Islet precursor cell (in vitro differentiated cells): ENCODE results near the gene RGS12.

Experiments
- DNase-seq: peaks from one replicate; pipeline ENCODE4 v3.0.0-alpha.2; 2018

RGS12 gene

DNA sequence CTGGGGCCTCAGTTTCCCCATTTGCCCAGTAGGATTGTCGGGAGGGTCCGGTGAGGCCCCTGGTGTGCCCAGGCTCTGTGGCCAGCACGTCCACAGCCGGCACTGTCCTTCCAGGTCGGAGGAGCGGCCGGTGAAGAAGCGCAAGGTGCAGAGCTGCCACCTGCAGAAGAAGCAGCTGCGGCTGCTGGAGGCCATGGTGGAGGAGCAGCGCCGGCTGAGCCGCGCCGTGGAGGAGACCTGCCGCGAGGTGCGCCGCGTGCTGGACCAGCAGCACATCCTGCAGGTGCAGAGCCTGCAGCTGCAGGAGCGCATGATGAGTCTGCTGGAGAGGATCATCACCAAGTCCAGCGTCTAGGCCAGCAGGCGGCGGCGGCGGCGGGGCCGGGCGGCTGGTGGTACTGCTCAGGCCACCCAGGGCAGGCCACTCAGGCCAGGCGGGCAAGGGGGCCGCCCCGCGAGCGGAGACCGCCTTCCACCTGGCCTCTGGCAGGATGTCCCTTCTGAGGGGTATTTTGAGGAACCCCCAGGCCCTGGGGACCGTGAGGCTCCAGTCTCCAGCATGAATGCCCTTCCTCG, 37.1 kb upstream of the RGS12 start:
- peak; percentile 44 for DNase-seq

DNA sequence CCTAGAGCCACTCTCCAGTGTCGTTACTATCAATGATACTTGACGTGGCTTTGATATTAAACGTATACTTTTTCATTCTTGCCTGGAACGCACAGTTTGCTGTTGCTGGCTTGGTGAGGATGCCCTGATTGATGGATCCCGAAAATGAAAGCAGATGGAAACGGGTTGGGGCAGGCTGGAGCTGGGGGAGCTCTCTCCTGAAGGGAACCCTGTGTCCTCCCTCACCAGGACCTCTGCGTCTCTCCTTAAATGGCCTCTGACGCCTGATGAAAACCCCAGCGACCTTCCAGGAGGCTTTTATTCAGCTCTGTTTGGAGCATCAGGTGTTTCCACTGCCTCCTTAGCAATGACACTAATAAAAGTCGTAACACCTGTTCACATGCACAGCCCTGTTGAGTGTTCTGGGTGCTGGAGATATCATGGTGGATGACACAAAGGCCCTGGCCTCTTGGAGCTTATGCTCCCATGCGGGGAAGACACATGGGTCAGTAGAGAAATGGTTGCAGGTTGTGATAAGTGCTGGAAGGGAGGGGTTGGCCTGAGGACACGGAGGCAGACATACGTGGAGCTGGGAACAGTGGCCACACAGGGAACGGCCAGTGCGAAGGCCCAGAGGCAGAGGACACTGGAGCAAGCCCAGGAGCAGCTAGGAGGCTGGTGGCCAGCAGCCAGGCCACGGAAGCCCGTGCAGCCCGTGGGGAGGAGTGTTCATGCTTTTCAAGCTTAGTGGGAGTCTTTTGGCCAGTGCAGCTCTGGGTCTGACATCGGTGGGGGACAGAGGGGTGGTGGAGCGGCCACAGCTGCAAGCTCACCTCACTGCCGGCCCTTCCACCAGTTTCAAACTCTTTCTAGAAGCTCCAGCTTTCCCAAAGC, 36.4 kb upstream of the RGS12 start:
- peak; percentile 39 for DNase-seq

GRCh38 chr4:3257103-3257555, 35.7 kb upstream of the RGS12 start:
- DNase-seq, result peak; percentile 44

- DNase-seq, result peak; percentile 52
Observed at GRCh38 chr4:3257556-3258482, 35.0 kb upstream of the RGS12 start.

DNA sequence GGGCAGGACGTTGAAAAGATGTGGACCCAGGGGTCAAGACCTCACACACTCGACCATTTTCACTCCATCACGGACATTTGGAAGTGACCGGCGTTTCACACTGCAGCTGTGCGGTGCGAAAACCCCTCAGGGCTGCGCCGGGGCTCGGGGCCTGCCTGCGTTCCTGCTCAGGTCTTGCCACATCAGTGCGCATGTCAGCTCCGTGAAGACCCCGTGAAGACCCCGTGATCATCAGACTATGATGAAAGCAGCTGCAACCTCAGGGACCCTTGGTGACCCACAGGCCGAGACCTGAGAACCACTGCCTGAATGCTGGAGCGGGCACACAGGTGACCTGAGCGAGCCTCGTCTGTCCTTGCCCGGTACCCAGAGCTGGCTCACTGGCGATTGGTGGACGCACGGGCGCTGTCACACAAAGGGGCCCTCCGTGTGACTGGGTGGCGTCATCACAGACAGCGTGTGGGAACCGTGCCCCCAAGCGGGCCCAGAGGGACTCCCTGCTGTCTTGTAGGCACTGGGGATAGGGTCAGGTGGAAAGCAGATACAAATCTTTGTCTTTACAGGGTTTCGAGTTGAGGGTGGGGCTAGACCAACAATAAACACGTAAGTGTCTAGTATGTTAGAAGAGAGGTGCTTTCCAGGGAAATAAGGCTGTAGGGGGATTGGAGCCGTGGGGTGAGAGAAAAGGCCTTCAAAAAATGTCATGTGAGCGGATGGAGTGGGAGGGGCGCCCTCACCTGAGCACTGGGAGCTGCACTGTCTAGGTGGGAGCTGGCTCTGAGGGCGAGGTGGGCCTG, 31.2 kb upstream of the RGS12 start:
- no peak for DNase-seq

DNA sequence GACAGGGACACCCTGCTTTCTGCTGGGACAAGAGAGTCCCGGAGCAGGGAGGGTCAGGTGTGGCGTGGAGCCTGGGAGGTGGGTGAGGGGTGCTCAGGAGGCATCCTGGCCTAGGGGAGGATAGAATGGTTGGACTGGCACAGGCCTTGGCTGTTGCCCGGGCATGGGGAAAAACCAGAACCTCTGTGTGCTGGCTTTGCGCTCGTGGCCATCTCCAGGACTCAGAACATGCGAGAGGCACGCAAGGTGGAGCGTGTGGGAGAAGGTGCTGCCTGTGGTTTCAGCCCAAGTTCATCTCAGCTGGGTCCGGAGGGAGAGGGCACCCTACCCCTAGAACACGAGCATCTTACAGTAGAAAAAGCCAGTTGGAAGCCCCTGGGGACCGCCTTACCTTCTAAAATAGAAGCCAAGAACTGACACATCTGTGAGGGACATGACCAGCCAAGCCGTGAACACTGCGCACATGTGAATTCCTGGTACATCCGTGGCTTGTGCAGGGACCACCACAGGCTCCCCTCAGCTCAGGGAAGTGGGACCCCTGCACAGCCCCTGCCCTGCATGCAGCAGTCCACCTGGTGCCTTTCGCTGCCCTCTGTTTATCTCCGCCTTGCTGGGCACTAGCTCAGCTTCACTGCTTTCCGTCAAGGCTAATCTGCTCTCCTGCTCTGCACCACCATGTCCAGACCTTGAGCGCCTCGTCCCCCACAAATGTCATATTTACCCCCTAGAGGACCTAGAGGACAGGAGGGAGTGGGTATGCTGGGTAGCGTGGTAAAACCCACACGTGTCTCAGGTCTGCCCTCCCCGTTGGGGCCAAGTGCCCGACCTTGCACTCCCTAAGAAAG, 30.4 kb upstream of the RGS12 start:
- DNase-seq, result peak; percentile 50

DNA sequence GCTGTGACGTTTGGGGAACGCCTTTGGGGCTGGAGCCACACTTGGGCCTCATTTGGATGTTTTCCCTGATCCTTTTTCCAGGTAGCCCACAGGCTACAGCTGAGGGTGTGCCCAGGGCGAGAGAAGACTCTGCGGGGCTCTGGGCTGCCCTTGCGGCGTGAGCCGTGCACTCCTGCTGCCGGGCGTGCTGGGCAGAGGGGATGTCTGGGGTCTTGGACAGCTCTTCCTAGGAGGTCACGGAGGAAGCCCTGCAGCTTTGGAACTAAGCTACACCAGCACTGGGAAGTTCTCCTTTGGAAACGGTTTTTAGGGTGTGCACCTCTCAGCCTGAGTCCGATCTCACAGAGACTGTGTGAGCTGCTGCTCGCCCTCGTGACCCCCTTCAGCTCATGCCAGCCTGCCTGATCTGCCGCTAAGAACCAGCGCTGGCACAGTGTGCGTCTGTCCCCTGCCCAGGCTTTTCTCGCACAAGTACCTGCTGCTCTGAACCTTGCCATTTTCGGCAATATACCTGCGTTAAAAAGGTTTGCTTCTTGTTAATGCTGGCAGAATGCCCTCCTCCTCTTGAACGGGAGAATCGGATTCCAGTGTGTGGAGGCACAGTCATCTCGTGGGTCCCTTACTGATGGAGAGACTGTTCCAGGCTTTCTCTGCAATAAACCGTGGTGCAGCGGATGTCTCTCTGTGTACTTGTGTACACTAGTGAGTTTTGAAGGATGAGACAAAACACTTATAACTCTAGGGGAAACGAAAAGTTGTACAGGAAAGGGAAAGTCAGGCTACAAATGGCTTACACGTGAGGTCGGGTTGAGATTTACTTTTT, 29.6 kb upstream of the RGS12 start:
- DNase-seq, result no peak

DNA sequence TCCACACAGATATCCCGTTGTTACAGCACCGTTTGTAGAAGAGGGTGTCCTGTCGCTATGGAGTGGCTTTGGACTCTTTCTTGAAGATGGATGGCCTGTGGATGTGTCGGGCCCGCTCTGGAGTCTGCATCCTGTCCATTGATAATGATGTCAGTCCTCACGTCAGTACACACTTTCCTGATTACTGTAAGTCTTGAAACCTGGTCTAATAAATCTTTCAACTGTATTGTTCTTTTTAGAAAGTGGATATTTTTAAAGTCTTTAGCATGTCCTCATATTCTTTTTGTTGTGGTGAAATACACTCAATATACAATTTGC, 29.0 kb upstream of the RGS12 start:
- no peak for DNase-seq

DNA sequence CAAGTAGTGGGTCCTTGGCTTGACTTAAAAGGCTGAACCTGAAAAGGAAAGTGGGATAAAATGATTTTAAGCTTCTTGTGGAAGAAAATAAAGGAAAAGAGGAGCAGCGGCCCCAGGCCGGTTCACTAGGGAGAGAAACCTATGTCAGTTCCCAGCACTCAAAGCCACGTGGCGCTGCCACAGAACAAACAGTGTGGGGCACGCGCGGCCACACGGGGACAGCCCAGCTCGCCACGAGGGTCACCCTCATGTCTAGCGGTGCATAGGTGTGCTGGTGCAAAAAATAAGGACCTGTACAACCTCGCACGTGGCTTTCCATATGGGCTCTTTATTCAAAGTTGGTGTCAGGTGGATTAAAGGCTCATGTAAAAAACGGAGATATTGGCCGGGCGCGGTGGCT, 26.7 kb upstream of the RGS12 start:
- no peak for DNase-seq

DNA sequence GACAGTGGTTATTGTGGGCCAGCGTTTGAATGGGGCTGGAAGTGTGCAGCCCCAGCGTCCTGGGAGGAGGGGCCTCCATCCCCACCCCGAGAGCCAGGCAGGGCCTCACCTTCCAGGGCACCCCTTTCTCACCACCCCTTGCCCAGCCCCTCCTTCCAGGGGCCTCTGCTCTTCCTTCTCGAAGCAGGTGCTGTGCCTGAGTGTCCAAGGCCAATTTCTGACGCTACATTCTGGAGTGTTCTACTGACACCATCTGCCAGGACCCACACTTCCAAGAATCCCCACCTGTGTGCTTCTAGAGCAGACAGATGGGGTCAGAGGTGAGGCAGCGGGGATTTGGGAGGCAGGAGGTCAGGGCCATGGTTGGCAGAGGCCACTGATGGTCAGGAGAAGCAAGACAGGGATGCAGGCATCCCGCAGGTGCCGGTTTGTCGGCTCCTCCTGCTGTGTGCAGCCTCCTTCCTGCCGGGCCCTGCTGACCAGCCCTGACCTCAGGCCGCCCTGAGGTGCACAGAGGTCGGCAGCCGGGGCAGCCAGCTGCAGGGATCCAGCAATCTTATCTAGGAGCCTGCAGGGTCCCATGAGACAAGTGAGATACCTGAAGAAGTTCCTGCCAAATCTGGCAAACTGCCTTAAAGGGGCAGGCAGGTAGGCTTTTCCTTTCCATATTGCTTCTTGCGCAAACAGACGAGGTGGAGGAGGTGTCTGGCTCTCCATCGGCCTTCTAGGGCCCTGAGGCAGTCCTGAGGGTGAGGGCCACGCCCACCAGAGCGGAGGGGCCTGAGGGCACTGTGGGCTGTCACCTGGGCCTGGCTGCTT, 25.0 kb upstream of the RGS12 start:
- peak; percentile 67 for DNase-seq

DNA sequence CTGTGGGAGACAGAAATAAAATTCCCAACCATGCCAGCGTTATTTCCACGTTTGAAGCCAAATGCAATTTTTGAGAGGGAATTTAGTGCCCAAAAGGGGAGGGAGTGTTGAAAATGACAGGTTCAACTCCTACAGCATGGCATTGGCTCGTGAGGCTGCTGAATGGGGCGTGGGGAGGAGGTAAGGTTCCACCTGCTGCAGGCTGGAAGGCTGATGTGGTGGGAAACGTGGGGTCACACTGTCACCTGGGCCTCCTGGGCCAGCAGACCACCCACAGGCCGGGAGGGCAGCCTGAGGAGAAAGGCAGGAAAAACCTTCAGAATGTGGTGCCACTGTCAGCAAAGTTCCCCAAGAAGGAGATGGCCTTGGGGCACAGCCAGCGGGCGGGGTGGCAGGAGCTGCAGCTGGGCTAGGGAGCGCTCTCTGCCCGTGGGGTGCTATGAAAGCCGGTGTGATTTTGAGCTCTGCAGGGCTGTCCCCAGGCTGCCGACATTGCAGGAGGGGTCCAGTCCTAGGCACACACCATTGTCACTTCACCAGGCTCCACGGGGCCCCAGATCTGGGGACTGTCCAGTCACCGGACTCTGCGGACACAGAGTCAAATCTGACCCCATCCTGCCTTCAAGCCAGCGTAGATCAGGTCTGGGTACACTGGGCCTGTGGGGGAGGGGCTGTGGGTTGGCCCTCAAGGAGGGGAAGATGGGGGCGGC, 24.3 kb upstream of the RGS12 start:
- DNase-seq, result no peak

DNA sequence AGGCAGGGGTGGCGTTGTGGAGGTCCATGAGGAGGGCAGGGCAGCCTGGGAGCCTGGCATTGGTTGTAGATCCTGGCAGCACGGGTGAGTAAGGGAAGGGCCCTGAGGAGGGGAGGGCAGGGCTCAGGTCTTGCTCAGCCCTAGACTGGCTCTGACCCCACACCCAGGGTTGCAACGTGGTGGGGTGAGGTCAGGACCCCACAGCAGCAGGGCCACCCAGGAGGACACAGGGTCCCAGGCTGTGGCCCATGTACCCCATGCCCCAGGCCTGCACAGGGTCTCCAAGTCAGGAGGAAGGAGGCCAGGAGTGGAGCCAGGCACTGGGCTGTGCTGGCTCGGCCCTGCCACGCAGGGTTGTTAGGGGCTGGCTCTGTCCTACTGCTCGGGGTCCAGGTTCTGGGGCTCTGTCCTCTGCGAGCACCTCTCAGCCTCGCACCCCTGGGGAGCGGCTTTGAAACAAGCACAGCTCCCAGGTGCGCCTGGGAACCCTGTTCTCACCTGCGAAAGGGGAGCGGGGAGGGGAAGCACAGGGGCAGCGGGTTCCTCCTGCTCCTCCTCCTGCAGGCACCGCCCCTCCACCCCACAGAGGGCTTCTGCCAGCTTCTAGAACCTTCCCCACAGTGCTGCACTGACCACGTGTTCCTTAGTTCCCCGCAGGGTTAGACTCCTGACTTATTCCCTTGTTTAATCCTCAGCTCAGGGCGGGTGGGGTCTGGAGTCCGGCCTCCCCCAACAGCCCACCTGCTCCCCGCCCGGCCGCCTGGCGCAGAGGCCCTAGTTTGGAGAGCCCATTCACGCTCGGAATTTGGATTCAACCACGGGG, 23.5 kb upstream of the RGS12 start:
- DNase-seq, result no peak

GRCh38 chr4:3269991-3270611, 22.7 kb upstream of the RGS12 start:
- no peak for DNase-seq

GRCh38 chr4:3271131-3271530, 21.7 kb upstream of the RGS12 start:
- no peak for DNase-seq

GRCh38 chr4:3276986-3277385, 15.8 kb upstream of the RGS12 start:
- no peak for DNase-seq

GRCh38 chr4:3280466-3280865, 12.4 kb upstream of the RGS12 start:
- DNase-seq, result no peak

- DNase-seq, result no peak
Observed at GRCh38 chr4:3283483-3283882, 9.3 kb upstream of the RGS12 start.

DNA sequence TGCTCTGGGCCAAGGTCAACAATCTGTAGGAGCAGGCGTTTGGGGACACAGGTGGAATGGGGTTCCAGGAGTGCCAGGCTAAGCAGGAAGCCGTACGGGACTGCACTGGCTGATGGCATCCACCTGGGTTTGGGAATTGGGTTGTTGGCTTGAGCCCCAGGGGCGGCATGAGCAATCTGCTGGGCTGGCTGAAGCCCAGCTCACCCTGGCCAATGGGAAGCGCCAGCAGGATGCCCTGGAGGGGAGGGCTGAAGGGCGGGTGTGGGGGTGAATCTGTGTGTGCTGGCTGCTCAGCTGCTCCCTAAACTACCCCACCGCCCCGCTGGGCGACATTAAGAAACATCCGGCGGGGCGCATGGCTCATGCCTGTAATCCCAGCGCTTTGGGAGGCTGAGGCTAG, 8.9 kb upstream of the RGS12 start:
- DNase-seq, result peak; percentile 38
